Omental fat pad (tissue), 4 donors: ENCODE data around the gene ARL8A. TPM values are rescaled to one million over a fixed set of nuclear protein-coding genes. Genes with fewer than 3 reads are reported as not detected.
"Not testable (repeated sequence)": the region's sequence is repeated elsewhere in the genome, so short reads cannot be mapped to it uniquely, and the experiment has no call there.

Experiments used
- ATAC-seq: fragments of 150-250 bp; one replicate; pipeline ENCODE4 v1.9.1; 2016; ENCODE audit warnings: mild to moderate bottlenecking, moderate library complexity; ENCODE audit not compliant: low FRiP score
- DNase-seq: peaks from one replicate; pipeline ENCODE4 v3.0.0-alpha.2; 2019; ENCODE audit warnings: low spot score
- total RNA-seq, 4 donors: library from RNA; depleted of rRNA; stranded (reverse); fragments of >200 nt; gene quantifications; one replicate each; pipeline ENCODE4 v1.1.0, GENCODE V29; 2016
- TF ChIP-seq, protein P1 (sequence below), 3 donors: fragments of 450-650 bp; IDR thresholded peaks; one replicate each; pipeline ENCODE4 v1.5.1; 2016 to 2017; ENCODE audit warnings: antibody characterized with exemption in 3 of 3, mild to moderate bottlenecking in 3 of 3, moderate library complexity in 2 of 3

The ARL8A gene
- total RNA-seq, 4 donors from 2014 or later: 31.1 to 61.8 (median 43.0) TPM

DNA sequence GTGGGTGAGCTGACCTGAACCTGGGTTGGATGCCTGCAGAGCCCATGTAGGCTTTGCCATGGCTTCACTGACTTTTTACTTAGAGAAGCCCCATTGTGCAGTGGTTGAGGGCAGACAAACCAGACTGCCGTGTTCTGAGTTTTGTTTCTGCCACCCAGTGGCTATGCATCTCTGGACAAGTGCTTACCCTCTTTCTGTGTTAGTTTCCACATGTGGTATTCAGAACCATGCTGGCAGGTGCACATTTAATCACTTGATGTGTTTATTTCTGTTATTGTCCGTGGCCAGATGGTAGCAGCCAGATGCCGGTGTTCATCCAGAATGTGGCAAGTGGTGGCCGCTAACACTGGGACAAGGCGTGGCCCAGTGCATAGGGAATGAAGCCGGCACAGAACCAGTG, 26.2 kb upstream of the ARL8A start:
- DNase-seq (no peak), ATAC-seq (no peak)
- TF ChIP-seq, protein P1, sequence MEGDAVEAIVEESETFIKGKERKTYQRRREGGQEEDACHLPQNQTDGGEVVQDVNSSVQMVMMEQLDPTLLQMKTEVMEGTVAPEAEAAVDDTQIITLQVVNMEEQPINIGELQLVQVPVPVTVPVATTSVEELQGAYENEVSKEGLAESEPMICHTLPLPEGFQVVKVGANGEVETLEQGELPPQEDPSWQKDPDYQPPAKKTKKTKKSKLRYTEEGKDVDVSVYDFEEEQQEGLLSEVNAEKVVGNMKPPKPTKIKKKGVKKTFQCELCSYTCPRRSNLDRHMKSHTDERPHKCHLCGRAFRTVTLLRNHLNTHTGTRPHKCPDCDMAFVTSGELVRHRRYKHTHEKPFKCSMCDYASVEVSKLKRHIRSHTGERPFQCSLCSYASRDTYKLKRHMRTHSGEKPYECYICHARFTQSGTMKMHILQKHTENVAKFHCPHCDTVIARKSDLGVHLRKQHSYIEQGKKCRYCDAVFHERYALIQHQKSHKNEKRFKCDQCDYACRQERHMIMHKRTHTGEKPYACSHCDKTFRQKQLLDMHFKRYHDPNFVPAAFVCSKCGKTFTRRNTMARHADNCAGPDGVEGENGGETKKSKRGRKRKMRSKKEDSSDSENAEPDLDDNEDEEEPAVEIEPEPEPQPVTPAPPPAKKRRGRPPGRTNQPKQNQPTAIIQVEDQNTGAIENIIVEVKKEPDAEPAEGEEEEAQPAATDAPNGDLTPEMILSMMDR (IDR thresholded peaks at IDR 0.05): no peak

DNA sequence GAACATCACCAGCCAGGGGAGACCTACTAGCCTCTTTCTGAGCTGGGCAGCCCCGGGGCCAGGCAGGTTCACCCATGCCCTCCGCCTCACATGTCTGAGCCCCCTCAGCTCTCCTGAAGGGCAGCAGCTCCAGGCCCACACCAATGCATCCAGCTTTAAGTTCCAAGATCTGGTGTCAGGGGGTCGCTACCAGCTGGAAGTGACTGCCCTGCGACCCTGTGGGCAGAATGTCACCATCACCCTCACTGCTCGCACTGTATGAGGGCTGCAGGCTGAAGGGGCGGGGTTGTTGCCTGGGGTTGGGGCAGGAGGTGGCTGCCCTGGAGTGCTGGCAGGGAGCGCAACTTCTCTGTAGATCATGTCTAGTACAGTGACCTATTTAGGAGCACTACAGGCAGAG, 24.3 kb upstream of the ARL8A start:
- TF ChIP-seq, protein P1 (IDR thresholded peaks at IDR 0.05): no peak
- ATAC-seq (no peak), DNase-seq (no peak)

DNA sequence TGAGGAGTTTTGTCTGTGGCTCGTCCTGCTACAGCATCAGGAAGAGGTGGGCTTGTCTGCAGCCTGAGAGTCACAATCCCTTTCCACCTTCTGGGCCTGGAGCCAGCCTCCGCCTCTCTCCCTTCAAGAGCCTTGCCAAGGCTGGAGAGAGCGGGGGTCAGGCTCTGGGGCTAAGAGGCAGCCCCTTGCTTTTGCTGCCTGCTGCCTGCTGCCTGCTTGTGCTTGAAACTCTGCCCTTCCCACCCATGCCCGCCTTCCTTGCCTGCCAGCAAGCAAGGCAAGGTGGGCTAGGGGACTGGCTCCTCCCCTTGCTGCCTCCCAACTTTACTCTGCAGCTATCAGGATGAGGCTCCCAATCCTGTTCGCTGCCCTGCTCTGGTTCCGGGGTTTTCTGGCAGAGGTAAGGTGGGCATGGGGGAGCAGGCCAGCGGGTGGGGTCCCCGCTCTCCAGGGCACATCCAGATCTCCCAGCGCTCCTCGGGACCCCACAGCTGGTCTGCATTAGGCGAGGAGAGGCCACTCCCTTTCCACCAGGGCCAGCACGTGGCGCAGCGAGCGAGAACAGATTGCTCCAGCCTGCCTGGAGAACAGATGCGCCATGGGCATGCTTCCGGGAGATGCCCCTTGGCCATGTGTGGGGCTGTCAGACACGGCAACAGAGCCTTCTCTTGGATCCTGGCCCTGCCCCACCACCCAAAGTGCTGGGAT, 23.3 kb upstream of the ARL8A start:
- ATAC-seq: no peak
- TF ChIP-seq, protein P1 (IDR thresholded peaks at IDR 0.05): no peak
- DNase-seq: no peak

DNA sequence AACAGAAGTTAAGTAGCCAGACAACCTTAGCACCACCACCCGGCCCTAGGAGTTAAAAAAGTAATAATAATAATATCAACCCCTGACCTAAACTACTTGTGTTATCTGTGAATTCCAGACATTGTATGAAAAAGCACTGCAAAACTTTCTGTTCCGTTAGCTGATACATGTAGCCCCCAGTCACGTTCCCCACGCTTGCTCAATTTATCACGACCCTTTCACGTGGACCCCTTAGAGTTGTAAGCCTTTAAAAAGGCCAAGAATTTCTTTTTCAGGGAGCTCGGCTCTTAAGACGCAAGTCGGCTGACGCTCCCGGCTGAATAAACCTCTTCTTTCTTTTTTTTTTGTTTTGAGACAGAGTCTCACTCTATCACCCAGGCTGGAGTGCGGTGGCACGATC, 22.5 kb upstream of the ARL8A start:
- ATAC-seq, DNase-seq: not testable (repeated sequence)

DNA sequence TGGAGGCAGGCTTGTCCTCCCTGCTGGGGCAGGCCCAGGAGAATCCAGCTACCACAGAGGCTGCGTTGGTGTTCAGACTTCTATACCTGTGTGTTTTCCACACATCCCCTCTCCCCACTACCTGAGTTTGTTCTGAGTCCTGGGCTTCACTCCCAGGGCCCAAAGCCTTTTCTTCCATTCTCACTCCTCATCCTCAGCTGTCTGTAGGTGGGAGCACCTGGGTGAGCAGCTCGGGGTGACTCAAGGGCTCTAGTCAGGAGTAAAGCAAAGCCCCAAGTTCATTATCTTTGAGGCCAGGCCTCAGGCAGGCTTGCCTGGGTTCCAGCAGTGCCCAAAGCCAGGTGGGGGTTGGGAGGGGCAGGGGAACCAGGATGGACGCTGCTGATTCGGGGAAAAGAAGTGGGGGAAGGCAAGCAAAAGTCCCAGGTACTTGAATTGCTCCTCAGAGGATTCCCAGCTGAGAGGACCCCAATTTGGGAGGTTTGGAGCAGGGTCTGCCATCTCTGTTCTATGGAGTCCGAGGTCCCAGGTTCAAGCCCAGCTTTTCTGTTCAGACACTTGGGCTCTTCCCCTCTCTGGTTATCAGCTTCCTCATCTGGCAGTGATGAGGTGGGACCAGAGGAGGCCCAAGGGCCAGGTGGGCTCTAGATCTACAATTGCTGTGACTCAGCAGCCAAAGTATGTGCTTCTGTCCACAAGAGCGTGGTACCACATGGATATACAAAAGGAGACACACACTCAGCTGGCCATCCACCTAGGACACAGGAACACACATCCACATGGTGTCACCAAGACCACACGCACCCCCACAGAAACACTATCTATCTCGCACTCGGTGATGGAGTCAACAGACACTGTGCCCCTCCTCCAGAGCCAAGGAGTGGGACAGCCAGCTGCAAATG, 21.7 kb upstream of the ARL8A start:
- DNase-seq (no peak), ATAC-seq (no peak)
- TF ChIP-seq, protein P1 (IDR thresholded peaks at IDR 0.05): no peak

DNA sequence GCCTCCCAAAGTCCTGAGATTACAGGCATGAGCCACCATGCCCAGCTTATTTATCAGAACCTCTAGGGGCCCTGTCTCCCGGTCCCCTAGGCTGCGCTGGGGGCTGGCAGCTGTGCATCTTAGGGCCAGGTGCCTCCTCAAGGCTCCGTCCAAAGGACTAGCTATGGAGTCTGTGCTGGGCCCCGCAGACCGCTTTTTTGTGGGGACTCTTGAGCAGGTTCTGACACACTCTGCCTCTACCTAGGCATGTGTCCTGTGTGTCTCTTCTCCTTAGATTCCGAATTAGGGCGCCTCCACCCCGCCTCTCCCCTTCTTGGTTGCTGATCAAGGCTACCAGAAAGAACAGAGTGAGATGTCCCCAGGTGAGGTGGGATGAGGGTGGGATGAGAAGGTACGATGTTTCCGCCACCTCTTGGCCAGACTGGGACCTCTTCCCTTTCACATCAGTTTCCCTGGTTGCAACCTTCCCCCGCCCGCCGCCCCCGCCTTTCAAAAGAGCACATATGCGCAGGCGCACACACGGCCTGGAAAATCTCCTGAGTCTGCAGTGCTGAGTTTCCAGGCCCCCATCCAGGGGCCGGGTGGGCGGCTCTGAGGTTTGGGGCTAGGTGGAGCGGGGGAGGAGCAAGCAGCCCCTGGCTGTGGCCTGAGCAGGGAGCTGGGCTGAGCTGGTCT, 20.9 kb upstream of the ARL8A start:
- TF ChIP-seq, protein P1 (IDR thresholded peaks at IDR 0.05): no peak
- DNase-seq (no peak), ATAC-seq (no peak)
